ENCODE results near the gene SPACA7.

Gene SPACA7

DNA sequence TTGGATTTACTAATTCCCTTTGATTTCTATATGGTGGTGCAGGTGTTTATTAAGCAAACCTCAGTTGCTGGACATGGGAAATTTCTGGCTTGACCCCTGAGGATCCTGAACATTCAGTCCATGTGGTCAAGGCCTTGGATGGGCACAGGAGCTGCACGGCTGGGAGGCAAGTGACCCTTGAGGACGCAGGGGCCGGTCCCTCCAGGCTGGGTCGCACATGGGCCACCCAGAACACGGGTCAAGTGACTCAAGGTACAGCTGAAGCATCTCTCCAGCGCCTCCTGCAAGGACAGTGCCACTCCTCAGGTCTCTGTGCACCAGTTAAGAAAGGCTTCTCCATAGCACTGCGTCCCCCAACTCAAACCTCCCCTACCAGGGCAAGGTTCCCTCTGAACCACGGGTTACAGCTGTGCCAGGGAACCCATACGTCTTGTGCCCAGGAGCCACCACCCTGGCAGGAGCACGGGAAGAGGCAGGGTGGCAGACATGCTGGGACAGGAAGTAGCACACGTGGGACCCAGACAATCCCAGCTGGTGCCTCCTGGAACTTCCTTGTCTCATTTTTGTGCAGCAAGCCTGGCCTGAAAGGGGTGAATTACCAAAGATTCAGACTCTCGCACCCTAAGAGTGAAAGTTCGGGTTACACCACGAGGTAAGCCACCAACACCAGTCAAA lies 93.1 kb downstream of the SPACA7 start:
- DNase-seq, result no peak

DNA sequence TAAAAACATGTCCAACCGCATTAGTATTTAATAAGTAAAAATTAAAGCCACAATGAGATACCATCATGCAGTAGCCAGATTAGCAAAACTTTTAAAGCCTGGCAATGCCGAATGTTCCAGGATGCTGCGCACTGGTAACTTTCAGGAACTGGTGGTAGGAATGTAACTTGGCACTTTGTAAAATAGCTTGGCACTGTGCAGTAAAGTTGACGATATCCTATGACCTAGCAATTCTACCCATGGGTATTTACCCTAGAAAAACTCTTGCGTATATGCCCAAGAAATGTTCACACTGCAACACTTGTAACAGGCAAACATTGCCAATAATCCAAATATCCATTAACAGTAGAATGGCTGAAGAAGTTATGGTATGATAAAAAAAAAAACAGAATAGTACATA lies 97.7 kb downstream of the SPACA7 start:
- DNase-seq, result no peak

DNA sequence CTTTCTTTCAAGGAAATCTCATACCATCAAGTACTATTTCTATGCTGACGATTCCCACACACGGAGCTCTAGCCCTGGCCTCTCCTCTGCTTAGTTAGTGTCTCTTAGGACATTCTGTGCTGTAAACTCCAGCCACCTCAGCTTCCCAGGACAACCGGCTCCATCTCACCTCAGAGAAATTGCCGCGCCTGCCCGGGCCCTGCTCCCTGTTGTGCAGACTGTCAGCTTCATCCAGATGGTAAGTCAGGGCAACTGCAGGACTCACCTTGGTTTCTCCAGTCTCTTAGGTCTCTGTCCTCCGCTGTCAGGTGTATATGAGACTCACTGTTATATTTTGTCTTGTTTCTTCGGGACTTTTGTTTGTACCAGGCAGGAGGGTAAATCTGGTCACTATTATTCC lies 98.7 kb downstream of the SPACA7 start:
- no peak for DNase-seq

DNA sequence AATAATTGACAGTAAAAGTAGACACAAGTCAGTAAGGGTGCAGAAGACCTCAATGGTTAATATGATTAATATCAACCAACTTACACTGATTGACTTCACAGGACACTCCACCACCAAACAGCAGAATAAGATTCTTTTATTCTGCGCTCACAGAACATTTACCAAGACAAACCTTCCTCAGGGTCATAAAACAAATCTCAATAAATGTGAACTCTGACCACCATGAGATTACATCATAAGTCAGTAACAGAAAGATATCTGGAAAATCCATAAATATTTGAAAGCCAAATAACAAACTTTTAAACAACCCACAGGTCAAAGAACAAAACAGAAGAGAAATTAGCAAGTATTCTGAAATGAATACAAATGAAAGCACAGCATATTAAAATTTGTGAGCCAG lies 99.7 kb downstream of the SPACA7 start:
- no peak for DNase-seq

DNA sequence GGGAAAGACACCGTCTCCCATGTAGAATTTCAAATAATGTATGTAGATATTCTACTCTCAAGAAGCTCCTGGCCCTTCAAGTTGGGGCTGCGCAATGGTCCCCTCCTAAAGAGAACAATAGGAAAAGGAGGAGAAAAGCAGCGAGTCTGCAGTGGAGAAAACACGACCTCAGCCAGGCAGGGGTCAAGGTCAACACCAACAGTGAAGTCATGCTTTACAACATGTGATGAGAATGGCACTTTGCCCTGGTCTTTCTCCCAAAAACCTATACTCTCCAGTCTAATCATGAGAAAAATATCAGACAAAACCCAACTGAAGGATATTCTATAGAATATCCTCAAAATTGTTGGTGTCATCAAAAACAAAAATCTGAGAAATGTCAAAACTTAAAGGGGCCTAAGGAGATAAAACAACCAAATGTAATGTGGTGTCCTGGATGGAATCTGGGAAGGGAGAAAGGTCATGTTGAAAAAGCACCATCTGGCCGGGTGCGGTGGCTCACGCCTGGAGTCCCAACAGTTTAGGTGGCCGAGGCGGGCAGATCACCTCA lies 101.0 kb downstream of the SPACA7 start:
- no peak for DNase-seq

DNA sequence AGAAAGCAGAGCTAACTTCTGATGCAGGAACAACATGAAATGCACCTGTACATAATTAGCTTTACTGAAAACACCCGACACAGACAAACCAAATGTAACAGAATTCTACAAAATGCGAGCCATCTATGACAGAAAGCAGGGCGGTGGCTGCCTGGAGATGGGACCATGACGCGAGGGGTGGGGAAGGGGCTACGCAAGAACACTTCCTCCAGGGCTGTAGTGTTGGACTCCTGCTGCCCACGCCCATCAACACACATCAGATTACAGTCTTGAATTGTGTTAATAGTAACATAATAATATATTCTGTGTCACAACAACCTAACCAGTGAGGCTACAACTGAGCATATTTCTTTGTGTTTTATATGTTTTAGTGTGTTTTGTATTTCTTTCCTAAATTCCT lies 103.2 kb downstream of the SPACA7 start:
- DNase-seq, result no peak

DNA sequence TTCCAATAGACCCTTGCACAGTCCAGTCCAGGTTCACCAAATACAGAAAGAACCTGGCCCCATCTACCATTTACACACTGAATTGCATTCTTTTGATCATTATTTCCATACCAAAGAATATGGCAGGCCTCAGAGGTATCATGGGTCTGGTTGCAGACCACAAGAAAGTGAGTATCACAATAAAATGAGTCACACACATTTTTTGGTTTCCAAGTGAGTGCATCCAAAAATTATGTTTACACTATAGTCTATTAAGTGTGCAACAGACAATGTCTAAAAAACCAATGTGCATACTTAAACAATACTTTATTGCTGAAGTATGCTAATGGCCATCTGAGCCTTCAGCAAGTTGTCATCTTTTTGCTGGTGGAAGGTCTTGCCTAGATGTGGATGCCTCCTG lies 105.3 kb downstream of the SPACA7 start:
- DNase-seq, result no peak

DNA sequence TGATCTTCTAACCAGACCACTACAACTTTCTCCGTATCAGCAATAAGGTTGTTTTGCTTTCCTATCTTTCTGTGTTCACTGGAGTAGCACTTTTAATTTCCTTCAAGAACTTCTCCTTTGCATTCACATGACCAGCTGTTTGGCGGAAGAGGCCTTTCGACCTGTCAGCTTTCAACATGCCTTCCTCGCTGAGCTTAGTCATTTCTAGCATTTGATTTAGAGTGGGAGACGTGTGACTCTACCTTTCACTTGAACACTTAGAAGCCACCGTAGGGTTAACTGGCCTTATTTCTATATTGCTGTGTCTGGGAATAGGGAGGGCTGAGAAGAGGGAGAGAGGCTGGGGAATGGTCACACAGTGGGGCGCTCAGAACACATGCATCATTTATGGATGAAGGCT lies 107.1 kb downstream of the SPACA7 start:
- no peak for DNase-seq
